H1 (cell line): ENCODE results near the gene PRC1. TPM values are rescaled to one million over a fixed set of nuclear protein-coding genes. Genes with fewer than 3 reads are reported as not detected.

ENCODE experiments used
- CTCF ChIA-PET: fragments of 300-600 bp; sonication (Branson Sonifier 250); formaldehyde crosslinking; loops from one replicate; lab custom pipeline; 2021; ENCODE audit not compliant: partially characterized antibody; lab: Charles Lee
- POLR2A ChIA-PET: fragments of 300-600 bp; sonication (Branson Sonifier 250); formaldehyde crosslinking; loops from one replicate; lab custom pipeline; 2021; ENCODE audit warnings: inconsistent platforms; ENCODE audit not compliant: partially characterized antibody; lab: Charles Lee
- DNase-seq, 2 experiments: peaks; one replicate each; pipeline versions ENCODE4 v3.0.0 to v3.0.0-alpha.2; 2010 to 2022; ENCODE audit warnings: low spot score in 2 of 2, low read depth in 1 of 2, mixed read lengths in 1 of 2
- FAIRE-seq: peaks from 2 replicates; lab custom pipeline; 2011; peaks lifted over from hg19 to GRCh38; lab: Jason Lieb, UNC
- H2AFZ ChIP-seq: 2 replicates; pipeline ENCODE4 v1.8.1; 2012; ENCODE audit warnings: low read length, inconsistent platforms
- H2AK5ac ChIP-seq: 2 replicates; pipeline ENCODE4 v1.6.1; 2013; ENCODE audit warnings: low read depth, low read length
- H2BK120ac ChIP-seq: replicated peaks from 2 replicates; pipeline ENCODE3; 2013; ENCODE audit warnings: low read depth, low read length, inconsistent platforms
- H2BK12ac ChIP-seq: 2 replicates; pipeline ENCODE4 v1.6.1; 2013; ENCODE audit warnings: low read depth, low read length
- H2BK15ac ChIP-seq: 2 replicates; pipeline ENCODE4 v1.6.1; 2013; ENCODE audit warnings: low read length
- H2BK20ac ChIP-seq: 2 replicates; pipeline ENCODE4 v1.6.1; 2013; ENCODE audit warnings: low read length
- H2BK5ac ChIP-seq: 2 replicates; pipeline ENCODE4 v1.6.1; 2013; ENCODE audit warnings: low read depth, low read length
- H3K14ac ChIP-seq: 2 replicates; pipeline ENCODE4 v1.6.1; 2013; ENCODE audit warnings: inconsistent platforms; ENCODE audit not compliant: insufficient read length
- H3K18ac ChIP-seq: 2 replicates; pipeline ENCODE4 v1.6.1; 2013; ENCODE audit warnings: low read length; ENCODE audit errors: extremely low read depth
- H3K23ac ChIP-seq: 2 replicates; pipeline ENCODE4 v1.6.1; 2013; ENCODE audit warnings: inconsistent platforms; ENCODE audit not compliant: insufficient read length
- H3K23me2 ChIP-seq: 2 replicates; pipeline ENCODE4 v1.6.1; 2013; ENCODE audit warnings: low read depth, low read length
- H3K27ac ChIP-seq: 2 replicates; pipeline ENCODE4 v1.6.1; 2011; ENCODE audit warnings: low read depth, low read length, inconsistent platforms
- H3K27me3 ChIP-seq, 4 experiments: replicated peaks in 1 of 4; 1 replicate in 1 of 4; 2 replicates in 3 of 4; pipeline versions ENCODE4 v1.6.1 to v1.8.1; 2011 to 2013; ENCODE audit warnings: low read length in 3 of 4, mild to moderate bottlenecking in 3 of 4, inconsistent platforms in 2 of 4, mixed read lengths in 2 of 4, moderate library complexity in 1 of 4; ENCODE audit not compliant: control insufficient read depth in 3 of 4, insufficient read depth in 3 of 4; ENCODE audit errors: extremely low read depth in 1 of 4
- H3K36me3 ChIP-seq, 4 experiments: 2 replicates each; pipeline versions ENCODE4 v1.6.1 to v1.8.1; 2011 to 2013; ENCODE audit warnings: mild to moderate bottlenecking in 4 of 4, low read length in 3 of 4, moderate library complexity in 2 of 4, control low read depth in 1 of 4, inconsistent platforms in 1 of 4; ENCODE audit not compliant: insufficient read depth in 4 of 4, control insufficient read depth in 2 of 4
- H3K4ac ChIP-seq: replicated peaks from 2 replicates; pipeline ENCODE3; 2013; ENCODE audit warnings: low read length, low read depth, mixed read lengths, inconsistent platforms; ENCODE audit not compliant: insufficient read length
- H3K4me1 ChIP-seq, 4 experiments: replicated peaks in 1 of 4; 1 replicate in 1 of 4; 2 replicates in 3 of 4; pipeline versions ENCODE4 v1.6.1 to v1.8.1; 2011 to 2013; ENCODE audit warnings: low read length in 3 of 4, inconsistent platforms in 2 of 4, mixed read lengths in 1 of 4; ENCODE audit not compliant: insufficient read depth in 4 of 4, control insufficient read depth in 3 of 4
- H3K4me2 ChIP-seq, 2 experiments: 2 replicates each; pipeline versions ENCODE4 v1.6.1 to v1.8.1; 2011 to 2013; ENCODE audit warnings: low read depth in 2 of 2, low read length in 2 of 2, control low read depth in 1 of 2, inconsistent platforms in 1 of 2, mild to moderate bottlenecking in 1 of 2; ENCODE audit not compliant: insufficient read depth in 1 of 2
- H3K4me3 ChIP-seq, 4 experiments: fragments of 200-600, 300-600 bp in 1 of 4; sonication (generic), shearing (Covaris generic), sonication (Bioruptor Twin) in 1 of 4; 2 replicates each; pipeline versions ENCODE4 v1.5.1 to v1.8.1; 2011 to 2016; ENCODE audit warnings: low read length in 4 of 4, low read depth in 3 of 4, control low read depth in 2 of 4, inconsistent platforms in 2 of 4, mild to moderate bottlenecking in 2 of 4, mixed read lengths in 1 of 4, moderate library complexity in 1 of 4; ENCODE audit not compliant: insufficient read depth in 2 of 4; ENCODE audit errors: extremely low read depth in 1 of 4
- H3K56ac ChIP-seq: replicated peaks from 2 replicates; pipeline ENCODE3; 2013; ENCODE audit warnings: low read depth, mild to moderate bottlenecking, mixed read lengths, low read length, inconsistent platforms; ENCODE audit not compliant: insufficient read length
- H3K79me1 ChIP-seq: 2 replicates; pipeline ENCODE4 v1.6.1; 2013; ENCODE audit warnings: low read depth, low read length, control low read depth
- H3K79me2 ChIP-seq, 2 experiments: 2 replicates each; pipeline versions ENCODE4 v1.6.1 to v1.8.1; 2012 to 2013; ENCODE audit warnings: low read length in 2 of 2, mild to moderate bottlenecking in 2 of 2, inconsistent platforms in 1 of 2; ENCODE audit not compliant: insufficient read depth in 2 of 2, control insufficient read depth in 1 of 2
- H3K9ac ChIP-seq, 4 experiments: replicated peaks in 1 of 4; 1 replicate in 1 of 4; 2 replicates in 3 of 4; pipeline versions ENCODE4 v1.6.1 to v1.8.1; 2011 to 2013; ENCODE audit warnings: low read depth in 3 of 4, low read length in 3 of 4, control low read depth in 2 of 4, mild to moderate bottlenecking in 2 of 4, moderate library complexity in 2 of 4, inconsistent platforms in 1 of 4; ENCODE audit errors: extremely low read depth in 1 of 4
- H3K9me3 ChIP-seq, 2 experiments: 2 replicates each; pipeline versions ENCODE4 v1.6.1 to v1.8.1; 2012 to 2013; ENCODE audit warnings: mild to moderate bottlenecking in 2 of 2, moderate library complexity in 2 of 2, control low read depth in 1 of 2, inconsistent platforms in 1 of 2, low read depth in 1 of 2, low read length in 1 of 2, mixed read lengths in 1 of 2; ENCODE audit not compliant: insufficient read depth in 2 of 2
- H4K20me1 ChIP-seq, 2 experiments: replicated peaks in 1 of 2; 2 replicates each; pipeline versions ENCODE3 to v1.8.1; 2011 to 2013; ENCODE audit warnings: inconsistent platforms in 2 of 2, low read length in 2 of 2, mild to moderate bottlenecking in 1 of 2; ENCODE audit not compliant: insufficient read depth in 2 of 2, control insufficient read depth in 1 of 2
- H4K5ac ChIP-seq: 2 replicates; pipeline ENCODE4 v1.6.1; 2013; ENCODE audit warnings: low read length, low read depth, mixed read lengths, inconsistent platforms; ENCODE audit not compliant: insufficient read length
- H4K8ac ChIP-seq: 2 replicates; pipeline ENCODE4 v1.8.0; 2013; ENCODE audit warnings: mild to moderate bottlenecking, moderate library complexity, low read length, inconsistent platforms; ENCODE audit not compliant: insufficient read depth; ENCODE audit errors: extremely low read depth
- H4K91ac ChIP-seq: replicated peaks from 2 replicates; pipeline ENCODE3; 2013; ENCODE audit warnings: low read length, mixed read lengths, inconsistent platforms; ENCODE audit not compliant: insufficient read length
- EGR1 ChIP-seq: IDR thresholded peaks from 2 replicates; pipeline ENCODE4 v1.6.1; 2011; ENCODE audit warnings: low read depth, low read length, borderline replicate concordance
- HDAC2 ChIP-seq, 2 experiments: fragments of 300-600 bp in 1 of 2; sonication (generic) in 1 of 2; IDR thresholded peaks; 2 replicates each; pipeline ENCODE4 v1.6.1; 2011 to 2012; ENCODE audit warnings: low read depth in 2 of 2, low read length in 2 of 2, mild to moderate bottlenecking in 2 of 2, moderate library complexity in 2 of 2, borderline replicate concordance in 1 of 2, inconsistent platforms in 1 of 2
- HDAC6 ChIP-seq: IDR thresholded peaks from one replicate; pipeline ENCODE4 v1.7.1; 2012; ENCODE audit warnings: low read depth, mild to moderate bottlenecking, inconsistent platforms, low read length, moderate library complexity
- NRF1 ChIP-seq: IDR thresholded peaks from 2 replicates; pipeline ENCODE4 v1.6.1; 2011; ENCODE audit warnings: mild to moderate bottlenecking, low read depth, low read length, improper control_type of control experiment
- WGBS, 2 experiments: shearing (Covaris generic) in 1 of 2; methylation state at CpG; one replicate each; pipeline versions ENCODE4 v1.1.6 to v1.1.7; 2013 to 2015; ENCODE audit warnings: low lambda C conversion rate in 2 of 2, mixed read lengths in 2 of 2, inconsistent platforms in 1 of 2, low coverage in 1 of 2, missing lambda C conversion rate in 1 of 2; ENCODE audit not compliant: insufficient replicate concordance in 2 of 2, insufficient coverage in 1 of 2, insufficient read length in 1 of 2; ENCODE audit errors: extremely low coverage in 1 of 2, missing lambda C conversion rate in 1 of 2; 5-methylcytosine and 5-hydroxymethylcytosine counted together
- polyA plus RNA-seq, 7 experiments: library from polyadenylated mRNA; depleted of rRNA in 3 of 7; stranded (reverse) in 5 of 7; unstranded in 2 of 7; fragments of >200 nt in 5 of 7; fragments of 200-250 nt in 2 of 7; gene quantifications; 1 replicate in 5 of 7; 2 replicates in 1 of 7; 4 replicates in 1 of 7; pipeline versions ENCODE4 v1.2.1 to v1.2.3, GENCODE V29; 2011 to 2013; ENCODE audit warnings: missing spikeins in 2 of 7, mixed read lengths in 2 of 7
- total RNA-seq: library from RNA; stranded (reverse); fragmentation: NEBNext Ultra II Directional; extraction: Animal tissue kit (Norgen Biotek cat#: 25700); gene quantifications from 2 replicates; pipeline ENCODE4 v1.2.1, GENCODE V29; 2021

The PRC1 gene
- total and polyA plus RNA-seq, 2 of the 8 experiments (the other 6 are each of a cell fraction or from before 2014, with no cell fraction given) = 90.7 to 181 TPM

GRCh38 chr15:90945091-90945490, 49.2 kb downstream of the PRC1 start:
- no peak overlapping the region for H2BK15ac ChIP-seq
- H2AK5ac ChIP-seq = no peak overlapping the region
- H2BK12ac ChIP-seq = no peak overlapping the region
- H3K9ac ChIP-seq = no peak overlapping the region
- H3K27me3 ChIP-seq = no peaks in the 10 kb centered on the region
- TF ChIP-seq EGR1 = no peak
- no peak for TF ChIP-seq HDAC6
- no peak for TF ChIP-seq HDAC2 (IDR thresholded peaks at IDR 0.05; ENCODE audit: borderline replicate concordance in 1 of 2, low read depth in 2 of 2, low read length in 2 of 2)
- TF ChIP-seq NRF1 = no peak
- H2BK5ac ChIP-seq = no peak overlapping the region
- no peak overlapping the region for H2BK120ac ChIP-seq
- no peak overlapping the region for H3K4me3 ChIP-seq
- FAIRE-seq (no peak), DNase-seq (no peak)
- no peak overlapping the region for H4K8ac ChIP-seq
- H4K20me1 ChIP-seq = peaks cover 2 to 4% of the 10 kb centered on the region in 2 experiments
- no peaks in the 10 kb centered on the region for H3K23me2 ChIP-seq
- no peaks in the 10 kb centered on the region for H3K79me1 ChIP-seq
- POLR2A ChIA-PET = interaction anchor here (1.2 to 1.3 kb wide), 2 partner anchors 10 to 17 kb away, joined by 3 to 6 read pairs; partner anchors contain the start of gene UNC45A
- H3K18ac ChIP-seq = no peak overlapping the region
- no peak overlapping the region for H3K23ac ChIP-seq
- H3K27ac ChIP-seq = no peak overlapping the region
- 94% methylated on average over 7 of the region's 7 CpGs; no CpG with 5 or more reads in 1 of the 2 experiments for WGBS, 2 experiments
- no peaks in the 10 kb centered on the region for H3K4me1 ChIP-seq
- peaks cover 20 to 76% (median 43%) of the 10 kb centered on the region in 4 experiments for H3K36me3 ChIP-seq
- H3K9me3 ChIP-seq = no peaks in the 10 kb centered on the region
- CTCF ChIA-PET = interaction anchor here (0.6 to 20.7 kb wide), 4 partner anchors 9 to 49 kb away, joined by 3 to 306 read pairs (median 23); partner anchors contain the start of genes HDDC3, RCCD1 and UNC45A
- no peak overlapping the region for H3K4ac ChIP-seq
- H4K91ac ChIP-seq = no peak overlapping the region
- H3K4me2 ChIP-seq = no peak overlapping the region
- H2BK20ac ChIP-seq = no peak overlapping the region
- no peak overlapping the region for H2AFZ ChIP-seq
- H4K5ac ChIP-seq = no peak overlapping the region
- H3K79me2 ChIP-seq = no peaks in the 10 kb centered on the region
- H3K14ac ChIP-seq = no peak overlapping the region
- H3K56ac ChIP-seq = no peak overlapping the region
